Measurements from ENCODE around the gene SLC1A3. TPM values are rescaled to one million over a fixed set of nuclear protein-coding genes. Genes with fewer than 3 reads are reported as not detected.

The SLC1A3 gene
- total RNA-seq, 1 donor from 2014 or later, result 93.2 TPM

- H3K36me3 Mint-ChIP-seq, result no peaks in the 10 kb centered on the region
- no peak overlapping the region for H3K27ac Mint-ChIP-seq
- peaks cover 13% of the 10 kb centered on the region for H3K4me1 Mint-ChIP-seq (ENCODE audit: unreplicated experiment)
- TF ChIP-seq, protein P1, sequence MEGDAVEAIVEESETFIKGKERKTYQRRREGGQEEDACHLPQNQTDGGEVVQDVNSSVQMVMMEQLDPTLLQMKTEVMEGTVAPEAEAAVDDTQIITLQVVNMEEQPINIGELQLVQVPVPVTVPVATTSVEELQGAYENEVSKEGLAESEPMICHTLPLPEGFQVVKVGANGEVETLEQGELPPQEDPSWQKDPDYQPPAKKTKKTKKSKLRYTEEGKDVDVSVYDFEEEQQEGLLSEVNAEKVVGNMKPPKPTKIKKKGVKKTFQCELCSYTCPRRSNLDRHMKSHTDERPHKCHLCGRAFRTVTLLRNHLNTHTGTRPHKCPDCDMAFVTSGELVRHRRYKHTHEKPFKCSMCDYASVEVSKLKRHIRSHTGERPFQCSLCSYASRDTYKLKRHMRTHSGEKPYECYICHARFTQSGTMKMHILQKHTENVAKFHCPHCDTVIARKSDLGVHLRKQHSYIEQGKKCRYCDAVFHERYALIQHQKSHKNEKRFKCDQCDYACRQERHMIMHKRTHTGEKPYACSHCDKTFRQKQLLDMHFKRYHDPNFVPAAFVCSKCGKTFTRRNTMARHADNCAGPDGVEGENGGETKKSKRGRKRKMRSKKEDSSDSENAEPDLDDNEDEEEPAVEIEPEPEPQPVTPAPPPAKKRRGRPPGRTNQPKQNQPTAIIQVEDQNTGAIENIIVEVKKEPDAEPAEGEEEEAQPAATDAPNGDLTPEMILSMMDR (conservative IDR thresholded peaks at IDR 0.05), result no peak
- peaks cover 13% of the 10 kb centered on the region for H3K9me3 Mint-ChIP-seq
- H3K4me3 Mint-ChIP-seq, result no peak overlapping the region
- peaks cover 43% of the 10 kb centered on the region for H3K27me3 Mint-ChIP-seq
- no peak for DNase-seq (ENCODE audit: extremely low spot score, unreplicated experiment)
Observed at GRCh38 chr5:36705055-36705454, 98.6 kb downstream of the SLC1A3 start.

DNA sequence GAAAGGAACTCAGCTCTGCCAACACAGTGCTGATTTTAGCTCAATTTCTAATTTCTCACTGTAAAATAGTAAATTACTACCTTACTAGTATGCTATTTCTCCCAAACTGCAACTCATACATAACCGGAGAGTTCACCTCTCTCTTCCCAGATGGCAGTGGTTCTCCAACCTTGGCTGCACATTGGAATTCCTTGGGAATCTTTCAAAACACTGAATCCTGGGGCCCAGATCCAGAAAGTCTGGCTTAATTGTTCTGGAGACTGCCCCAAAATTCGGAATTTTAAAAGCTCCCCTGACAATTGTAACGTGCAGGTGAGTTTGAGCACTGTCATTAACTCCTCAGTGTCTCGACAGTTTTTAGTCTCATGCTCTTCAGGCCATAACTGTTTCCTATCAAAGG, 100.3 kb downstream of the SLC1A3 start:
- Mint-ChIP-seq H3K4me3 (no peak overlapping the region), H3K4me1 (ENCODE audit: unreplicated experiment) (peaks cover 13% of the 10 kb centered on the region), H3K9me3 (peaks cover 13% of the 10 kb centered on the region), H3K27me3 (peaks cover 30% of the 10 kb centered on the region), H3K27ac (no peak overlapping the region), H3K36me3 (no peaks in the 10 kb centered on the region)
- DNase-seq (ENCODE audit: extremely low spot score, unreplicated experiment), result no peak
- TF ChIP-seq, protein P1 (conservative IDR thresholded peaks at IDR 0.05), result no peak

- H3K36me3 Mint-ChIP-seq, result no peaks in the 10 kb centered on the region
- H3K9me3 Mint-ChIP-seq, result peaks cover 9% of the 10 kb centered on the region
- TF ChIP-seq, protein P1 (conservative IDR thresholded peaks at IDR 0.05), result no peak
- no peak for DNase-seq (ENCODE audit: extremely low spot score, unreplicated experiment)
- peaks cover 14% of the 10 kb centered on the region for H3K27me3 Mint-ChIP-seq
- peaks cover 12% of the 10 kb centered on the region for H3K4me1 Mint-ChIP-seq (ENCODE audit: unreplicated experiment)
- H3K27ac Mint-ChIP-seq, result no peak overlapping the region
- H3K4me3 Mint-ChIP-seq, result no peak overlapping the region
Observed at GRCh38 chr5:36708996-36709395, 102.6 kb downstream of the SLC1A3 start.

DNA sequence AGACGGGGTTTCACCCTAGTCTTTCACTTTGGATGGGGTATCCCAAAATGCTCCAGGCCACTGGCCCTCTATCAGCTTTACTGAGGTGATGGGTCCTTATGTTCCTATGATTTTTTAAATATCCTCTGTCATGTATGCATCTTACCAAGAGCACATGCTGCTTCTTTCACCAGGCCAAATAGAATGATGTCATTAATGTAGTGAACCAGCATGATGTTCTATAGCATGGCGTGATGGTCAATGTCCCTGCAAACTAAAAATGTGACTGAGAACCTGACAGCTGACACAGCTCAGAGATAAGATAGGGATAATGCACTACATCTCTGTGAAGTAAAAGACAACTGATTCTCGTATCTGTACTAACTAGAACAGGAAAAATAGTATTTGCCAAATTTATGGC, 103.6 kb downstream of the SLC1A3 start:
- H3K4me3 Mint-ChIP-seq, result no peak overlapping the region
- H3K36me3 Mint-ChIP-seq, result no peaks in the 10 kb centered on the region
- DNase-seq (ENCODE audit: extremely low spot score, unreplicated experiment), result no peak
- H3K27me3 Mint-ChIP-seq, result peaks cover 8% of the 10 kb centered on the region
- TF ChIP-seq, protein P1 (conservative IDR thresholded peaks at IDR 0.05), result no peak
- no peak overlapping the region for H3K27ac Mint-ChIP-seq
- H3K4me1 Mint-ChIP-seq (ENCODE audit: unreplicated experiment), result peaks cover 5% of the 10 kb centered on the region
- peaks cover 9% of the 10 kb centered on the region for H3K9me3 Mint-ChIP-seq

- DNase-seq (ENCODE audit: extremely low spot score, unreplicated experiment), result no peak
- Mint-ChIP-seq H3K4me1 (ENCODE audit: unreplicated experiment) (peaks cover 7% of the 10 kb centered on the region), H3K27ac (no peak overlapping the region), H3K4me3 (no peak overlapping the region), H3K9me3 (peaks cover 8% of the 10 kb centered on the region), H3K27me3 (peaks cover 7% of the 10 kb centered on the region), H3K36me3 (no peaks in the 10 kb centered on the region)
- TF ChIP-seq, protein P1 (conservative IDR thresholded peaks at IDR 0.05), result no peak
Observed at GRCh38 chr5:36712706-36713105, 106.3 kb downstream of the SLC1A3 start.

- no peak overlapping the region for H3K27ac Mint-ChIP-seq
- no peak for DNase-seq (ENCODE audit: extremely low spot score, unreplicated experiment)
- H3K4me3 Mint-ChIP-seq, result no peak overlapping the region
- H3K9me3 Mint-ChIP-seq, result peaks cover 5% of the 10 kb centered on the region
- TF ChIP-seq, protein P1 (conservative IDR thresholded peaks at IDR 0.05), result no peak
- peaks cover 7% of the 10 kb centered on the region for H3K4me1 Mint-ChIP-seq (ENCODE audit: unreplicated experiment)
- H3K27me3 Mint-ChIP-seq, result peaks cover 7% of the 10 kb centered on the region
- H3K36me3 Mint-ChIP-seq, result no peaks in the 10 kb centered on the region
Observed at GRCh38 chr5:36713541-36713940, 107.1 kb downstream of the SLC1A3 start.
